Endothelial cell of umbilical vein (primary cell): ENCODE data around the gene KCNC1. TPM values are rescaled to one million over a fixed set of nuclear protein-coding genes. Genes with fewer than 3 reads are reported as not detected.

Source experiments
- BruUV-seq: library from RNA; stranded (reverse); fragments of 400-500 nt; replicated peaks from 2 replicates; lab custom pipeline; 2021; lab: Mats Ljungman, UMichigan
- CTCF ChIA-PET: fragments of 300-600, 350-600 bp; sonication (Branson Sonifier 250); formaldehyde crosslinking; loops from one replicate; lab custom pipeline; 2021; ENCODE audit warnings: antibody characterized with exemption, inconsistent platforms; lab: Charles Lee
- POLR2A ChIA-PET: fragments of 300-600, 350-600 bp; sonication (Branson Sonifier 250); formaldehyde crosslinking; loops from one replicate; lab custom pipeline; 2021; ENCODE audit warnings: antibody characterized with exemption, inconsistent platforms; lab: Charles Lee
- DNase-seq: peaks from one replicate; pipeline ENCODE4 v3.0.0-alpha.2; 2011; ENCODE audit warnings: low read depth, low spot score
- FAIRE-seq: peaks from 2 replicates; lab custom pipeline; 2011; peaks lifted over from hg19 to GRCh38; lab: Jason Lieb, UNC
- H2AFZ ChIP-seq: 2 replicates; pipeline ENCODE4 v1.6.0; 2012; ENCODE audit warnings: low read depth, low read length, control low read depth, inconsistent platforms
- H3K27ac ChIP-seq: 2 replicates; pipeline ENCODE4 v1.5.1; 2011; ENCODE audit warnings: low read depth, mild to moderate bottlenecking, control low read depth, low read length, moderate library complexity; ENCODE audit not compliant: insufficient read depth
- H3K27me3 ChIP-seq, 2 experiments: 2 replicates each; pipeline versions ENCODE4 v1.6.0 to v1.6.1; 2011; ENCODE audit warnings: low read length in 2 of 2, mixed read lengths in 1 of 2; ENCODE audit not compliant: control insufficient read depth in 2 of 2, insufficient read depth in 2 of 2
- H3K36me3 ChIP-seq, 2 experiments: 2 replicates in 1 of 2; 3 replicates in 1 of 2; pipeline ENCODE4 v1.5.1; 2011; ENCODE audit warnings: low read length in 2 of 2, mild to moderate bottlenecking in 1 of 2, moderate library complexity in 1 of 2; ENCODE audit not compliant: control insufficient read depth in 2 of 2, insufficient read depth in 2 of 2; ENCODE audit errors: extremely low read depth in 1 of 2
- H3K4me1 ChIP-seq: 3 replicates; pipeline ENCODE4 v1.5.1; 2011; ENCODE audit warnings: mild to moderate bottlenecking, low read length; ENCODE audit not compliant: control insufficient read depth, insufficient read depth; ENCODE audit errors: extremely low read depth
- H3K4me2 ChIP-seq: 2 replicates; pipeline ENCODE4 v1.6.1; 2011; ENCODE audit warnings: low read length, control low read depth, mixed read lengths; ENCODE audit not compliant: insufficient read depth
- H3K4me3 ChIP-seq, 3 experiments: fragments of 200-600 bp in 1 of 3; sonication (generic), shearing (Covaris generic) in 1 of 3; replicated peaks in 1 of 3; 2 replicates each; pipeline ENCODE4 v1.5.1; 2011 to 2016; ENCODE audit warnings: control low read depth in 3 of 3, low read length in 3 of 3, mild to moderate bottlenecking in 2 of 3, inconsistent platforms in 1 of 3, low read depth in 1 of 3, moderate library complexity in 1 of 3; ENCODE audit not compliant: insufficient read depth in 1 of 3
- H3K79me2 ChIP-seq: 2 replicates; pipeline ENCODE4 v1.6.0; 2012; ENCODE audit warnings: low read length, inconsistent platforms; ENCODE audit not compliant: control insufficient read depth, insufficient read depth
- H3K9ac ChIP-seq: replicated peaks from 2 replicates; pipeline ENCODE3; 2011; ENCODE audit warnings: low read length, control low read depth; ENCODE audit not compliant: insufficient read depth; ENCODE audit errors: extremely low read depth
- H3K9me1 ChIP-seq: replicated peaks from 3 replicates; pipeline ENCODE4 v1.6.0; 2011; ENCODE audit warnings: mild to moderate bottlenecking, low read length; ENCODE audit not compliant: control insufficient read depth, insufficient read depth; ENCODE audit errors: extremely low read depth
- H3K9me3 ChIP-seq: replicated peaks from 2 replicates; pipeline ENCODE4 v1.5.1; 2012; ENCODE audit warnings: low read length, inconsistent platforms; ENCODE audit not compliant: control insufficient read depth, insufficient read depth
- H4K20me1 ChIP-seq: replicated peaks from 2 replicates; pipeline ENCODE3; 2011; ENCODE audit warnings: mild to moderate bottlenecking, low read length; ENCODE audit not compliant: control insufficient read depth, insufficient read depth; ENCODE audit errors: extremely low read depth
- MYC ChIP-seq: IDR thresholded peaks from one replicate; pipeline ENCODE4 v1.6.1; 2011; ENCODE audit warnings: mild to moderate bottlenecking, low read depth, low read length
- POLR2A ChIP-seq: IDR thresholded peaks from 2 replicates; pipeline ENCODE4 v1.6.1; 2012; ENCODE audit warnings: low read depth, mild to moderate bottlenecking, control low read depth, low read length
- POLR2AphosphoS5 ChIP-seq: IDR thresholded peaks from 2 replicates; pipeline ENCODE4 v1.6.1; 2012; ENCODE audit warnings: low read depth, mild to moderate bottlenecking, control low read depth, low read length, moderate library complexity; ENCODE audit not compliant: insufficient read depth
- dilution Hi-C: fragments of 300-500 bp; cut with MboI; formaldehyde crosslinking; loops from one replicate; pipeline ENCODE4 v1.15.0; 2019; ENCODE audit warnings: low sequenced_read_pairs; ENCODE audit not compliant: extremely low pct_ligation_motif_present
- intact Hi-C: fragments of 100-400 bp; cut with micrococcal nuclease; formaldehyde crosslinking; loops from one replicate; pipeline ENCODE4 v1.10.0; 2022
- polyA plus RNA-seq, 4 experiments: library from polyadenylated mRNA; depleted of rRNA in 3 of 4; stranded (reverse) in 3 of 4; unstranded in 1 of 4; fragments of >200 nt; gene quantifications; 2 replicates each; pipeline versions ENCODE4 v1.2.1 to v1.2.3, GENCODE V29; 2011 to 2012; ENCODE audit warnings: missing spikeins in 1 of 4
- total RNA-seq: library from RNA; stranded (reverse); gene quantifications from 2 replicates; pipeline ENCODE4 v1.2.3, GENCODE V29; 2021
- TF ChIP-seq, protein P1 (sequence below): IDR thresholded peaks from 2 replicates; pipeline ENCODE4 v1.6.1; 2011; ENCODE audit not compliant: insufficient read depth, insufficient read length

The KCNC1 gene
- total and polyA plus RNA-seq, 2 donors (not counting 3 experiments of a cell fraction or from before 2014, with no cell fraction given), result not detected

DNA sequence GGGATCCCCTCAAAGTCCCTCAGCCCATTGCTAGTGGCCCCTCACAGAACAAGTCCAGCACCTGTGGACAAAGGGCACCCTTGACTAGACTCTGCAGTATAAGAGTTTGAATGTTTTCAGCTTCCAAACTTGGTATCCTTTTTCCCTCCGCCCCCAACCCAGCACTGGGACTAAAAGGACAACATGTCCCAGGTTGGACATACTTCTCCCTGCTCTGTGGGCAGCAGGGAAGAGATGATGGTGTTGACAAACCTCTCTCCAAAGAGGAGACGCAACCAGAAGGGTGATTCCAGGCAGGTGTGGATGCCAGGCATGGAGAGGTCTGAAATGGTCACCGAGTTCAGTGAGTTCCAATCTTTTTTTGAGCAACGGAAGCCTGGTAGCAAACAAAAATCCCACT, 19.7 kb upstream of the KCNC1 start:
- dilution Hi-C loops (no loop called here), intact Hi-C loops (no loop called here)
- Histone ChIP-seq H3K79me2 (no peaks in the 10 kb centered on the region), H3K9me1 (no peaks in the 10 kb centered on the region), H3K9ac (no peak overlapping the region), H3K9me3 (no peaks in the 10 kb centered on the region), H3K36me3 (no peaks in the 10 kb centered on the region), H4K20me1 (no peaks in the 10 kb centered on the region), H3K27ac (no peak overlapping the region), H3K4me2 (no peak overlapping the region), H3K4me3 (no peak overlapping the region), H3K4me1 (no peaks in the 10 kb centered on the region), H3K27me3 (peaks cover 32 to 44% of the 10 kb centered on the region in 2 experiments), H2AFZ (no peak overlapping the region)
- no TSS peak for BruUV-seq
- TF ChIP-seq, protein P1, sequence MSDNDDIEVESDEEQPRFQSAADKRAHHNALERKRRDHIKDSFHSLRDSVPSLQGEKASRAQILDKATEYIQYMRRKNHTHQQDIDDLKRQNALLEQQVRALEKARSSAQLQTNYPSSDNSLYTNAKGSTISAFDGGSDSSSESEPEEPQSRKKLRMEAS, result no peak
- TF ChIP-seq MYC, result no peak
- no peak for FAIRE-seq
- CTCF ChIA-PET, result interaction anchor here (0.7 kb wide), 1 partner anchor 116 kb away, joined by 3 read pairs; no protein-coding TSS in a partner anchor
- no peak for DNase-seq
- POLR2A ChIA-PET, result no interaction called here

DNA sequence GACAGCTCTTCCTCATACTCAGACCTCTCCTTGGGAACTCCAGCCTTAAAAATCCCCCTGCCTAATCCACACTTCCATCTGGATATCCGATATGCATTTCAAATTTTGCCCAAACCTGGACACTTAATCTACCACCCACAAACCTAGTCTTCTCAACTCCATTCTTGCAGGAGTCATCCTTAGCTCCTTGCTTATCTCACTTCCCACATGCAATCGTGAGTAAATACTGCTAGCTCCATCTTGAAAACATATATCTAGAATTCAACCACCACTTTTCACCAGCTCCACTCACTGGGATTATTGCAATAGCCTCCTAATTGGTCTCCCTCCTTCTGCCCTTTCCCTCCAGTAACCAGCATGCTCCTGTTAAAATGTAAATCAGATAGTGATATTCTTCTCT, 17.8 kb upstream of the KCNC1 start:
- peaks cover 51 to 57% of the 10 kb centered on the region in 2 experiments for H3K27me3 ChIP-seq
- DNase-seq (no peak), FAIRE-seq (no peak)
- no peak overlapping the region for H2AFZ ChIP-seq
- ChIA-PET CTCF (interaction anchor here (1.4 kb wide), 1 partner anchor 118 kb away, joined by 4 read pairs; no protein-coding TSS in a partner anchor), POLR2A (no interaction called here)
- H3K4me3 ChIP-seq, result no peak overlapping the region
- H4K20me1 ChIP-seq, result no peaks in the 10 kb centered on the region
- H3K27ac ChIP-seq, result no peak overlapping the region
- dilution Hi-C loops (no loop called here), intact Hi-C loops (no loop called here)
- no peak overlapping the region for H3K4me2 ChIP-seq
- H3K36me3 ChIP-seq, result no peaks in the 10 kb centered on the region
- no peak overlapping the region for H3K9ac ChIP-seq
- H3K9me1 ChIP-seq, result no peaks in the 10 kb centered on the region
- no peaks in the 10 kb centered on the region for H3K4me1 ChIP-seq
- H3K79me2 ChIP-seq, result no peaks in the 10 kb centered on the region
- BruUV-seq, result no TSS peak
- TF ChIP-seq POLR2A, result no peak
- no peak for TF ChIP-seq POLR2AphosphoS5
- H3K9me3 ChIP-seq, result no peaks in the 10 kb centered on the region
